ENCODE results near the gene WEE2.

The WEE2 gene

DNA sequence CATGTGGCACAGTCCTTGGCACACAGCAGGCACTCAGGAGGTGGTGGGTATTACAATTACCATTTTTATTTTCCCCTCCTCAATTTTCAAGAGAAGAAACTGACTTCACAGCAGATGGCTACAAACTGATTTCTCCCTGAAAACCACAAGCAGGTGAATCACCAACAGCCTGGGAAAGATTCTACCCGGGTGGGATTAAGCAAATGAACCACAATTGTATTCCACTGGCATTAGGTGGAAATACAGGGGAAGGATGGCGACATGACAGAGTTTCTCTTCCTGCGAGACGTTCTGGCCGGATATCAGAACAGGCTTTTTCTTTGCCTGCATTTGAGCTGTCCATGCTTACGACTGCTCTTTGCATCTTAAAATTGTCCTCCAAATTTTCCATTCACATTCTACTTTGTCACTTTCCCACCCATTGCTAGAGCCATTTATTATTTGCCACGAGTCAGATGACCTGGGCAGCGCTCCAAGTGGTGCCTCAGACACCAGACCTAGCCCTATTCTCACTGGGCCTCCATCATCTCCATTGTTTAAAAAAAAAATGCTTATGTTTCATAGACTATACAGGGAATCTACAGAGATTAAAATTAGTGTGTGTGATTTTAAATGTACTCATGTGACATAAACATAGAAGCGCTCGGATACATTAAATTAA lies 10.8 kb upstream of the WEE2 start:
- CTCF ChIA-PET = no interaction called here
- DNase-seq (ENCODE audit: low read depth, low spot score) = no peak

DNA sequence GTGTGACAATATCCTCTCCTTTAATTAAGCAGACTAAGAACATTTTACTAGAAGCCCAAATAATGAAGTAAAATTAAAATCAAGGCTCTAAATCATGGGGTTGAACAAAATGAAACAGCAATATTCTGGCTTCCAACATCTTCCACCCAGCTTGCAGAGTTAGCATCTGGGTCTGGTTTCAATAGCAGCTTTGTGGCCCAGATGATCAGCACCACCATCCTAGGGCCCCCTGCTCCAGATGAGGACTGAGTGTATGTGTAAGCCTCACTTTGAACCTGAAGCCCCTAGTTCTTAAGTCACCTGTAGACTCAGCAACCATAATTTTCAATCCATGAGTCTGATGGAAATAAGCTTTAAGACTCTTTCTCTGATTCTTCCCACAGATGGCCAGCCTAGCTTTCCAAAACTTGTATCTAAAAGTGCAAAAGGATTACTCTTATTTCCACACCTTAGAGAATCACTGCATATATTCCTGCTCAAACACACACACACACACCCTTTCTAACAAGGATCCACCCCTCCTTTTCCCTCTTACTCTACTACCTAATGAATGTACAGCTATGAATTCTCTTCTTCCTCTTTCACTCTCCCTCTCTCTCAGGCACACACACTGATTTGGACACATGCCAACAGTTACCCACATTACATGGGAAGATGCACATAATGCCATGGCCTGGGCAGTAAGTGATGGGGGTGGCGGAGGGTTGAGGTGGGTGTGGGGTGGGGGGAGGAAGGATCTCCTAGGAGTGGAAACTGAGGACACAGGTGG lies 9.7 kb upstream of the WEE2 start:
- TF ChIP-seq, protein P1, sequence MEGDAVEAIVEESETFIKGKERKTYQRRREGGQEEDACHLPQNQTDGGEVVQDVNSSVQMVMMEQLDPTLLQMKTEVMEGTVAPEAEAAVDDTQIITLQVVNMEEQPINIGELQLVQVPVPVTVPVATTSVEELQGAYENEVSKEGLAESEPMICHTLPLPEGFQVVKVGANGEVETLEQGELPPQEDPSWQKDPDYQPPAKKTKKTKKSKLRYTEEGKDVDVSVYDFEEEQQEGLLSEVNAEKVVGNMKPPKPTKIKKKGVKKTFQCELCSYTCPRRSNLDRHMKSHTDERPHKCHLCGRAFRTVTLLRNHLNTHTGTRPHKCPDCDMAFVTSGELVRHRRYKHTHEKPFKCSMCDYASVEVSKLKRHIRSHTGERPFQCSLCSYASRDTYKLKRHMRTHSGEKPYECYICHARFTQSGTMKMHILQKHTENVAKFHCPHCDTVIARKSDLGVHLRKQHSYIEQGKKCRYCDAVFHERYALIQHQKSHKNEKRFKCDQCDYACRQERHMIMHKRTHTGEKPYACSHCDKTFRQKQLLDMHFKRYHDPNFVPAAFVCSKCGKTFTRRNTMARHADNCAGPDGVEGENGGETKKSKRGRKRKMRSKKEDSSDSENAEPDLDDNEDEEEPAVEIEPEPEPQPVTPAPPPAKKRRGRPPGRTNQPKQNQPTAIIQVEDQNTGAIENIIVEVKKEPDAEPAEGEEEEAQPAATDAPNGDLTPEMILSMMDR (IDR thresholded peaks at IDR 0.05; ENCODE audit: insufficient read depth, low read length, missing control alignments) = no peak
- no peak overlapping the region for H3K4me3 ChIP-seq (ENCODE audit: low read depth, low read length)
- ChIA-PET POLR2A (no interaction called here), CTCF (no interaction called here)
- no peak for DNase-seq (ENCODE audit: low read depth, low spot score)

More for the DNA sequence above, 10.8 kb upstream of the WEE2 start:
- POLR2A ChIA-PET = no interaction called here
- TF ChIP-seq, protein P1 (IDR thresholded peaks at IDR 0.05; ENCODE audit: insufficient read depth, low read length, missing control alignments) = no peak
- H3K4me3 ChIP-seq (ENCODE audit: low read depth, low read length) = no peak overlapping the region

DNA sequence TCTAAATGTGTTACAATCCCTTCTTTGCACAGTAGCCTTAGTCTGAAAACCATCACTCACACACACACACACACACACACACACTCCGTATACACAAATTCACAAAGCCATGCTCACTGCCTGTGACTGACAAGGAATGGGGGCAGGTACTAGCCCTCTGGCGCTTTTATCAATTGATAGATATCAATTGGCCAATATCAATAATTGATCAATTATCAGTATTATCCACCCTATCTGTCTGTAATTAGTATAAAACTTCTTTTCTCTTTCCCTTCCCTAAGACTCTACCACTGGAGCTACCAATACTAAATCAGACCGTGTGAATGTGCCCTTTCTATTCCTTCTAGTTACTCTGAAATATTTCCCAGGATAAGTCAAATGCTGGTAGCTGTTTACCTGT lies 8.3 kb upstream of the WEE2 start:
- ChIA-PET POLR2A (no interaction called here), CTCF (interaction anchor here (0.9 to 5.5 kb wide), 2 partner anchors 12 to 38 kb away, joined by 3 to 35 read pairs; partner anchors contain the start of gene SSBP1)
- TF ChIP-seq, protein P1 (IDR thresholded peaks at IDR 0.05; ENCODE audit: insufficient read depth, low read length, missing control alignments) = no peak
- DNase-seq (ENCODE audit: low read depth, low spot score) = no peak
- H3K4me3 ChIP-seq (ENCODE audit: low read depth, low read length) = no peak overlapping the region

DNA sequence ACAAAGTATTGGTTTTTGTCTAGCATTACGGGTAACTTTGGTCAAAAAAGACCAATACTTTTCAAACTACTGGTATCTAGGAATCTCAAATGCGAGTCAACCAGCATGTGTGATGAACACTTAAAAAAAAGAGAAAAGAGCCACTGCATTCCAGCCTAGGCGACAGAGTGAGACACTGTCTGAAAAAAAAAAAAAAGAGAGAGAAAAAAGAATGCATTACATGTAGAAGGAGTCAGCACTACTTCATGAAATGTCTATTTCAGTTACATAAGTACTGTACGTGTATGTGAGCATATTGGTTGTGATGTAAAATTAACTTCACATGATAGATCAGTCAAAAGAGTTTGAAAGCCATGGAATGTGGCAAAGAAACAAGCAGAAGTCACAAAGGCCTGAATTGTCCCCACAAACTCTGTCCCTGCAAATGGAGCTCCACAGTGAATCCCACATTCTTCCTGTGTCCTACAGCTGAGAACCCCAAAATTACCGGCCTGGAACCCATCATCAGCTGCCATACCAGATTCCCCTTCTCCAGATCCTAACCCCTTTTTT lies 7.8 kb upstream of the WEE2 start:
- POLR2A ChIA-PET = no interaction called here
- TF ChIP-seq, protein P1 (IDR thresholded peaks at IDR 0.05; ENCODE audit: insufficient read depth, low read length, missing control alignments) = no peak
- CTCF ChIA-PET = interaction anchor here (0.9 to 5.5 kb wide), 3 partner anchors 11 to 38 kb away, joined by 3 to 35 read pairs (median 4); partner anchors contain the start of gene SSBP1
- DNase-seq (ENCODE audit: low read depth, low spot score) = no peak
- peak overlapping the region; percentile 68; the same call in 1 of the 2 replicates for H3K4me3 ChIP-seq (ENCODE audit: low read depth, low read length)

DNA sequence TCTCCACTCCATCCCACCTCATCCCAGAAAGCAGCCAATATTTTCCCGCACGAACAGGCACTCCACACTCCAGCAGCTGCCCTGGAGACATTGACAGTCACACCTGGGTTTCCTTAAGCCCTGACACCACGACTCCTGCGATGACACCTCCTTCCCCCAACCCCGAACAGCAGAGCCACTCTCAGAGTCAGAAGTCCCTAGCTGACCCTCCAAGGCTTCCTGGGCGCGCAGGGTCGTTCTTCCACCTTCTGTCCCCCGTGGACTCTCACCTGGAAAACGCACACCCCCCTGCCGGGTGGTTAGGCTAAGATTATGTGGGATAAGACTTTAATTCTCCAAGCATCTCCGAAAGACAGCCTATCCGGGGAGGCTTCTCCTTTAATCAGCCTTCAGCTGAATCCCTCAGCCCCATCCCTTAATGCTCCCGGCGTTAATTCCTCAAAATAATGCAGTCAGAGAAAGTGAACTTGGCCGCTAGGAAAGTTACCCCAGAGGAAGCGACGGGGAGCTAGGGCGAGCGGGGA lies 7.2 kb upstream of the WEE2 start:
- ChIA-PET CTCF (interaction anchor here (0.9 to 5.5 kb wide), 3 partner anchors 11 to 37 kb away, joined by 3 to 35 read pairs (median 4); partner anchors contain the start of gene SSBP1), POLR2A (no interaction called here)
- peak overlapping the region; percentile 68 for H3K4me3 ChIP-seq (ENCODE audit: low read depth, low read length)
- no peak for DNase-seq (ENCODE audit: low read depth, low spot score)
- TF ChIP-seq, protein P1 (IDR thresholded peaks at IDR 0.05; ENCODE audit: insufficient read depth, low read length, missing control alignments) = no peak
